Esophagus mucosa (tissue), 1 donor: ENCODE data around the gene RPN2. TPM values are rescaled to one million over a fixed set of nuclear protein-coding genes. Genes with fewer than 3 reads are reported as not detected.

Source experiments
- ATAC-seq: fragments of 200-7000 bp; cut with Tn5 transposase; one replicate; pipeline ENCODE4 v1.9.1; 2020
- total RNA-seq: library from RNA; stranded (reverse); gene quantifications from one replicate; pipeline ENCODE4 v1.2.4, GENCODE V29; 2023
- donor health status: DM: yes; HTN: yes; CAD: no.

RPN2 gene
- total RNA-seq, 1 donor from 2014 or later: 140 TPM

DNA sequence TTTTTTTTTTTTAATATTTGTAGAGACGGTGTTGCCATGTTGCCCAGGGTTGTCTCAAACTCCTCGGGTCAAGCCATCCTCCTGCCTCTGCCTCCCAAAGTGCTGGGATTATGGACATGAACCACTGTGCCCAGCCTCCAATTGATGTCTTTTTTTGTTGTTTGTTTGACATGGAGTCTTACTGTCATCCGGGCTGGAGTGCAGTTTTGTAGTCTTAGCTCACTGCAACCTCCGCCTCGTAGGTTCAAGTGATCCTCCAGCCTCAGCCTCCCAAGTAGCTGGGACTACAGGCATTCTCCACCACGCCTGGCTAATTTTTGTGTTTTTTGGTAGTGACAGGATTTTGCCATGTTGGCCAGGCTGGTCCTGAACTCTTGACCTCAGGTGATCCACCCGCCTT is 9.7 kb downstream of the RPN2 start:
- ATAC-seq: no peak

DNA sequence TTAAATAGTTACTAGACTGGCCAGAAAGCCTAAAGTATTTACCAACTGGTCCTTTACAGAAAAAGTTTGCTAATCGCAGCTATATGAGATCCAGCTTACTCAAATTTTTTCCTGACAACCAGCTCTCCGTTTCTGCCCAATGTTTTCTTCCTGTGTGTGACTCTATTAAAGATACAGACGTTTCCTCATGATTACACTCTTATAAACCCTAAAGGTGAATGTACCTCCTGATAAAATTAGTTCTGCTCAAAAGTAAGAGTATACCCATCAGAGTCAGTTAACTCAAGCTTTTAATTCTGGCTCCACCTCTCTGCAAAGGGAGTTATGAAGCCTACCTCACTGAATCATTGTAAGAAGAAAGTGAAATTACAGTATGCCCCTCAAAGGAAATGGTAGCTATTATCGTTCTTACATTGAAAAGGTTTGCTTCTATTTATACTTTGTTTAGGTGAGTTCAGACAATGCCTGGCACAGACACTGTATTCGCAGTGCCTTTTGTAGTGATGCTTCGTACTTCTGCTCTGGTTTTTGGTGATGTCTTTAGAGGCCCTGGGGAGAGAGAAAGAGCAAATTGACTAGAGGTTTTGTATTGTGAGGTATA is 10.4 kb downstream of the RPN2 start:
- no peak for ATAC-seq

DNA sequence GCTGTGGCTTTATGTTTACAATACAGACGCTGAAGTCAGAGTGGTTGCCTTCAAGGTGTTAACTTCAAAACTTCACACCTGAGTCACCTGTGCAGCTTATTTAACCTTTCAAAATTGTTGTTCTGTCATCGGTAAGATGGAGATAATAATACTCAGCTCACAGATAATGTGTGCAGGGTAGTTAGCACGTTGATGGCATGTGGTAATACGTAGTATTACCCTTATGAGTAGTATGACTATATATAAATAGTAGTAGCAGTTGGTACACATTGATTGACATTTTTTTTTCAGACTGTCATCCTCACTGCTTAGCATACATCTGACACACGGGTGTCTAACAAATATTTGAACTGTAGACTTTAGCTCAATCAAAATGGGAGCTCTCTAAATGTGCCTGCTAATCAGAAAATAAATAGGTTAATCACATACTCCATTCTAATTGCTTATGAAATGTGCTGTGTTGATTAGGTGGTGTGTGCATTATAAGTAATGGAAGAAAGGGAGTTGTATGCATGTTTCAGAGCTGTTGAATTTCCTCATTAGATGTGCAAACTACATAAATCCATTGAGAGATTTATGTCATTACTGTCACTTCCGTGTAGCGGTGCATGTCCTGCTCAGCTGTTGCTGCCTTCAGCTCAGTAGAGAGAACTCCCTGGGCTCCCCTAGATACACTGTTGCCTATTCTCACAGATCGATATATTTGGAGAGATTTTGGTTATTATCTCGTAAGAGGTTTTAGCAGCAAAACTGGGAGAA is 11.4 kb downstream of the RPN2 start:
- no peak for ATAC-seq

DNA sequence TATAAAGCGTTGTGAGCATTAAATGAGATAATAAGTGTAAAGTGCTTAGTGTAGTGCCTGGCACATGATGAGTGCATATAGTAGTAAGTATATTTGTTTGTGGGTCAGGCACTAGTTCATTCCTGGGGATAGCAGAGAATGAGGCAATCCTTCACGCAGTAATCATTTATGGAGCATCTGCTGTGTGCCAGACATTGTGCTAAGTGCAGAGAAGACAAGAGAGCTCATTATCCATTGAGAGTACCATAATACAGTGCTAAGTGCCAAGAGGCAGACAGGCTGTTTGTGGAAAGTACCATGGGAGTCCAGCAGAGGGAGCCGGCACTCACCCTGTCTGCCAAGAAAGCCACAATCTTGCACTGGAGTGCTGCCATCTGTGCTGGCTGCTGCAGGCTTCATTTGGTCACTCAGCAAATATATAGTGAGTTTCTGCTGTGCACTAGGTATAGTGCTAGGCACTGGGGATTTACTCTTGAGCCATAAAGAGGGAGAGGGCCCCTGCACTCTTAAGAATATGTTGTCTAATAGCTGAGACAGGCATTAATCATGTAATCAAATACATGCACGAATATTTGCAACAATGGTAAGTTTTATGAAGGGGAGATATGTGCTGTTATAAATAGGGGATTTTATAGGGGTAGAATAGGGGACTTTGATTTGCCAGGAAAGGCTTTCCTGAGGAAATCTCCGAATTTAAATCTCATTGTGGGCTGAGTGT is 13.2 kb downstream of the RPN2 start:
- ATAC-seq: peak; percentile 92

DNA sequence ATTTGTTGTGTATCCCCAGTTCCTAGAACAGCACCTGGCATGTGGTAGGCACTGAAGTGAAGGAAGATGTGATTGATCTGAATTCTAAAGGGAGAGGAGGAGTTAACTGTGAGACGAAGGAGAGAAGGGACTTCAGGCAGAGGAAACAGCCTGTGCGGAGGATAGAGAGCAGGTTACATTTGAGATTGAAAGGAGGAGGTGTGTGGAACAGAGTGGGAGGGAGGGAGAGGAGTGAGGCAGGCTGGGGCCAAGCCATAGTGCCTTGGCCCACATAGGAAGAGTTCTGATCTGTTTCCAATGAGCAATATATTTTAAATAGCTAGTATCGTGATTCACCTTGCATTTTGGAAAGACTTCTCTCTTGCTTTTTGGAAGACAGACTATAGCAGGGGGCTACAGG is 14.1 kb downstream of the RPN2 start:
- ATAC-seq: no peak

DNA sequence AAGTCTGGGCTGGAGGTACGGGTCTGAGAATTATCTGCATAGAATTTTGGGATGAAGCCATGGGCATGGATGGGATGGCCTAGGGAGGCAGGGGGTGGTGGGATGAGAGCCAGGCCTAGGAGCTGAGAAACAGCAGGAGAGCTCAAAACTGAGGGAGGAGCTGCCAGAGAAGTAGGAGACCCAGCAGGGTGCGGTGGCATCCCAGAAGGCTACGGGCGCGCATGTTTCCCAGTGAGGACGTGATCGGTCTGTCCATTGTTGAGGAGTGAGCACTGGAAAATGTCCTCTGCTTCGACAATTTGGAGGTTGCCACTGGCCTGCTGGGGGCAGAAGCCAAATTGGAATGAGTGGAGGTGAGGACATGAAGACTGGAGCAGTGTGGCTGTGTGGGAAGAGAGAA is 14.7 kb downstream of the RPN2 start:
- ATAC-seq: no peak

DNA sequence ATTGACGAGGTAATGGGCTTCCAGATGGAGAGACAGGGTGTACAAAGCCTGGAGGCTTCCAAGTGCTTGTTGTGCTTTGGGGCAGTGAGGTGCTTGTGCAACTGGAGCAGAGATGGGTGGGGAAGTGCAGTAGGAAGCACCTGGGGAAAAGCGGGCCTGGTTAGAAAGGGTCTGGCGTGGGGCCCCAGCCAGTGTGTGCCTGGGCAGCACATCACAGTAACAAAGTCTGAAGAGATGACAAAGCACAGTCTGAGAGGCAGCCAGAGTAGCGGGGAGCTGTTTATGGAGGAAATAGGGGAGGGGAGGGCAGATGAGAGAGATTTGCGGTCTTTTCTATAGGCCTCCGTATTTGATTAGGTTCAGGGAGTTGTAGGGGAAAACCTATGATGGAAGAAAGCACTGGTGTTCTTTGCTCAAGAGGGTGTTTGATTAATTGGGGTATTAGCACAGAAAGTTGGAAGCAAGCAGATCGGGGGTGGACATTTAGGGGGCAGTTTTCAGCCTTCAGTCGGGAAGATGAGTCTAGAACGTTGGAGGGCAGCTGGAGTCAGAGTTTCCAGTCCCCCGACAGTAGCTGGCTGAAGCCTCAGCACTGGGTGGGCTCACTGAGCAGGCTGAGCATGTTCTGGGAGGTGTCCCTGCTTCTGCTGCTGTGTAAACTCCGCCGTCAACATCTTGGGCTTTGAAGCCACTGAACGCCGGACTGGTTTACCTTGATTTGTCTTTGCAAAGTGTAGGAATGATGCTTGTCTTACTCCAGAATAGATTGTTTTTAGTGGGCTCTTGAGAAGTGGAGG is 15.7 kb downstream of the RPN2 start:
- no peak for ATAC-seq

DNA sequence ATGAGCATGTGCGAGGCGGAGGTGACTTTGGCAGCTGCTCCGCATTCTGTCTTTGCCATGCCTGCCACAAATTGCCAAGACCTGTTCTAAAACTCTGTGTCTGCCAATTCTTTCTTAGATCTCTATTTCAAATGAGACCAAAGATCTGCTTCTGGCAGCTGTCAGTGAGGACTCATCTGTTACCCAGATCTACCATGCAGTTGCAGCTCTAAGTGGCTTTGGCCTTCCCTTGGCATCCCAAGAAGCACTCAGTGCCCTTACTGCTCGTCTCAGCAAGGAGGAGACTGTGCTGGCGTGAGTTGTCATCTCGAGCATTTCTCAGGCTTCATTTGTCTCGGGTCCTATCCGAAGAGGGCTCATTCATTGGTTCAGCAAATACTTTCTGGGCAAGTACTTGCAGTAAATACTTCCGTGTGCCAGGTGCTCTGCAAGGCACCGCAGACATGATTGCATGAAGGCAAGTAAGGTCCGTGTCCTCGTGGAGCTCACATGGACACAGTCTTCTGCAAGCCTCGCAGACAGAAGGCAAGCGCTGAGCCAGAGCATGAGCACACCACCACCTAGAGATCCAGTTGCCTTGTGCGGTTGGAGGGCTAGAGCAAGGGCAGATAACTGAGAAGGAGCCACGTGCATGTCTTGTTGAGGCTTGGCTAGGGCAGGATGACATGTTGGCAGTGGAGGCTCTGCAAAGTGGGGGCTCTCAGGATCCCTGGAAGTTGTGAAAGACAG is 20.0 kb downstream of the RPN2 start:
- ATAC-seq: no peak

DNA sequence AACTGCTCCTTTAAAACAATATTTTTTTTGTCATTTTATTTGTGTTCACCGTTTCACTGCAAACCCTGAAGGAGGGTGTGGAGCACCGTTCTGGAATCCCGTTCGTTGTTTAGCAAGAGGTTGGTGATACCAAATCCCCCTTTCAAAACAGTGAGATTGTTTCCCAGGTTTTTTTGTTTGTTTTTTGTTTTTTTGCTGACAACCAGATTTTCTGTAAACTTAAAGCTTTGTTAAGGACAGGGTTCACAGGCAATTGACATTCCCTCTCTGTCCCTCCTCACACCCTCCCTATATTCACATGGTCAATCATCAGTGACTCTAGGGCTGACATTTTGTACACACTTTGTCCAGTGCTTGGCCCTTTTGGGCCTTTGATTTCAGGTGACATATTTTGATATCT is 21.2 kb downstream of the RPN2 start:
- no peak for ATAC-seq

DNA sequence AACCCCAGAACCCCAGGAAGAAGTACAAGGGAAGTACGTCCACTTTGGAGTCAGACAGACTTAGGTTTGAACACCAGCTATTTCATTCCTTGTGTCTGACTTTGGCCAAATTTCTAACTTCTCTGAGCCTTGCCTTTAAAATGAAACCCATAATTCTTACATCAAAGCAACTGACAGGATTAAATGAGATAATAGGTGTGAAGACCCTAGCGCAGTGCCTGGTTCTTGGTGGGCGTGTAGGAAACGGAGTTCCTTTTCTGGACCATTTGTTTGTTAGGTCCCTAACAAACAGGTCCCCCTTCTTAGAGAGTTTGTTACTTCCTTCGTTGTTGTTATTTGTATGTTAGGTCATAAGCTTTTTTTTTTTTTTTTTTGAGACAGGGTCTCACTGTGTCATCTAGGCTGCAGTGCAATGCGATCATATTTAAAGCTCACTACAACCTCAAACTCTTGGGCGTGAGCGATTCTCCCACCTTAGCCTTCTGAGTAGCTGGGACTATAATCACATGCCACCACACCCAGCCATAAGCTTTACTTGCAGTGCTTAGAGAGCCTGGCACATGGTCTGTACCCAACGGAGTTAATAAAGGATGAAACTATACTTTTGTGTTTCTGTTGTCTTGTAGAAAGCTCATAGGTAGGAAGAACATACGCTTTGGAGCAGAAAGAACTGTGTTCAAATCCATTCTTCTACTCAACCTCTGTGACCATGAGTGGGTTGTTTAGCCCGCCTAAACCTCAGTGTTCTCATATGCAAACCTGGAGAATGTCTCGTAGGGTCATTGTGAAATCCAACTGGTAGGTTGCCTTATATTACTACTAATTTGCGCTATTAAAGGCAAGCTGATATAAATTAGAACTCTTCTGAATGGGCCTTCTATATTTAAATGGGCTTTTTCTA is 22.0 kb downstream of the RPN2 start:
- no peak for ATAC-seq

DNA sequence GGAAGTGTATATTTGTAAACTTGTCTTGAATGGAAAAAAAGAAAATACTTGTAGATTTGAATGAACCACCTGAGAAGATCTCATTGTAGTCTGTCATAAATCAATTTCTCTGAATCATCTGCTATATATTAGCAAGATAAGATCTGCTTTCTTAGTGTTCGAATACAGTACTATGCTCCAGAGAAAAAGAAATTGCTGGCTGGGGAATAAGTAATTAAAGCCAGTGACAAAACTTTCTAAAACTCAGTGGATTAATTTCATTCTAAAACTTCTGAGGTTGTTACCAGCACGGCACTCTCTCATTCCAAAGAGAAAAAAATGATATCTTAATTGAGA is 22.7 kb downstream of the RPN2 start:
- no peak for ATAC-seq

DNA sequence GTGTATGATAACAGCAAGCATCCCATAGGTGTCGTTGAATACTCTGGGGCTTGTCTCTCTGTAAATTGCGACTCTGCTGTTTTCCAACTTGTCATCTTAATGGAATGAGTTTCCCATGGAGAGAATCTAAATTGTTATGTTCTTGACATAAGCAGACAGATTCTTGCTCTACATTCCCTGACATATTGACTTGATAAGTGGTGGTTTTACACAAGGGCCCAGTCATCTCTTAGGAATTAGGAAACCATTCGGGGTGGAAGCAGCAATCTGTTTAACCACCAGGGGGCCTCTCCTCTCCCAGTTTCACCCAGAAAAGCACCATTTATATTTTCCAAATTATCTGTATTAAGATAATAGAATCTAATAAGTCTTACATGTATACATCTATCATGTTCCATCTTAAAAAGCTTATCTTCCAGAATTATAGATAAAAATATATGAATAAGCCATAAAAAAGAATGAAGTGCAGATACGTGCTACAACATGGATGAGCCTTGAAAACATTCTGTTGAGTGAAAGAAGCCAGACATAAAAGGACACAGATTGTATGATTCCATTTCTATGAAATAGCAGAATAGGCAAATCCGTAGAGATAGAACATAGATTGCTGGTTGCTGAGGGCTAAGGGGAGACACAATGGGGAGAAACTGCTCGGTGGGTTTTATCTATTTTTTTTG is 23.3 kb downstream of the RPN2 start:
- ATAC-seq: peak; percentile 59

DNA sequence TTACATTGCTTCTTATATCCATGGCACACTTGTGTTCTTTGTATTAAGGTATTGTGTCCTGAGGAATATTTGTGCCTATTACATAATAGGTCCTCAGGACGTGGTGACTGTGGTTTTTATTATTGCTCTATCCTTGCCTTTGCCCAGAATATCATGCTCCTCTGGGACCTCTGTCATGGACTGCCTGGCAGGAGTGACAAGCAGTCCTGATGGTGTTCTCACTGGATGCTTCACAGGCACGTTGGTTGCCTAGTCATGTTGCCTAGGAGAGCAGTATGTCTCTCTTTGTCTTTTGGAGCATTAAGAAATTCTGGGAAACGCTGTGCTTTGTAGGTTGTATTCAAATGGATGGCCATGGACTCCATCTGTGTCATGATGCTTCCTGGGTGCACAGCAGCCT is 24.9 kb downstream of the RPN2 start:
- no peak for ATAC-seq

DNA sequence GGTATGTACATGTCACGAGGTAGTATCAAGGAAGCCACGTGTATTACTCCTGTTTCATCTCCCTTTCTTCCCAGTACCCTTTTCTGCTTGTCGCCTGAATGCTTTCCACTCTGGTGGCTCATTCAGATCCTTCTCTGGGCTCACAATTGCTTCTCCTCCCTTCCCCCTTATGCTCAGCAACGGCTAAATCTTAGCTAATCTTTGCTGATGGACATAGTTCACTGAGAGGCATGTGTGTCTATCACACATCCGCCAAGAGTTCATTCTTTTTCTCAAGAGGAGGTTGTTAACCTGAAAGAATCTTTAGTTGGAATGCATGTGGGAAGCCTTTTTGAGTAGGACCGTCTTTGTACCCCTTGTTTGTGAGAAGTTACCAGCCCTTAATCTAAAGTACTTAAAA is 26.0 kb downstream of the RPN2 start:
- no peak for ATAC-seq

DNA sequence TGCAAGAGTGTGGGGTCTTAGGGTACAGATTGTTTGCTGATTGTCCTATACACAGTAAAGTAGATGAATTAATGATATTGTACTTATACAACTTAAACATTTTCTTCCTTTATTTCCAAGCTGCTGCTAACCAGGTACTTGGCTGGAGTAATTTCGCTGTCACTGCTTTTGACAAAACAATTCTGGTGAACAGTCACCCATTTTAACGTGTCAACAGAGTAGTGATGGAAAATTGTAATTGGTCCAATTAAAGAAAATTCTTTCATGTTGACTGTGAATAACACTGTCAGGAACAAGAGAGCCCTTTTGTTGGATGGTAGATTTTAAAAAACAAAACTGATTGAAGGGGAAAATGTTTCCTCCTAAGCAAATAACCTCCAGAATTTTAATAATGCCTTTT is 26.7 kb downstream of the RPN2 start:
- ATAC-seq: no peak

DNA sequence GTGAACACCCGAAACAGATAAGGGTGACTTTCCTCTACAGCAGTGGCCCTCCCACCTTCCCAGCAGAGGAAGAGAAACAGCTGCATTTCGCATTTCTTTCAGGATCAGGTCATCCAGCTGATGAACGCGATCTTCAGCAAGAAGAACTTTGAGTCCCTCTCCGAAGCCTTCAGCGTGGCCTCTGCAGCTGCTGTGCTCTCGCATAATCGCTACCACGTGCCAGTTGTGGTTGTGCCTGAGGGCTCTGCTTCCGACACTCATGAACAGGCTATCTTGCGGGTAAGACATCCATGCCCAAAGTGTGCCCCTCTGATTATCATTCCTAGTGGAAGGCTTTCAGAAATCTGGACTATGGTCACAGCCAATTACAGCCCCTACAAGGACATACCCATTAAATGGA is 28.0 kb downstream of the RPN2 start:
- ATAC-seq: no peak

DNA sequence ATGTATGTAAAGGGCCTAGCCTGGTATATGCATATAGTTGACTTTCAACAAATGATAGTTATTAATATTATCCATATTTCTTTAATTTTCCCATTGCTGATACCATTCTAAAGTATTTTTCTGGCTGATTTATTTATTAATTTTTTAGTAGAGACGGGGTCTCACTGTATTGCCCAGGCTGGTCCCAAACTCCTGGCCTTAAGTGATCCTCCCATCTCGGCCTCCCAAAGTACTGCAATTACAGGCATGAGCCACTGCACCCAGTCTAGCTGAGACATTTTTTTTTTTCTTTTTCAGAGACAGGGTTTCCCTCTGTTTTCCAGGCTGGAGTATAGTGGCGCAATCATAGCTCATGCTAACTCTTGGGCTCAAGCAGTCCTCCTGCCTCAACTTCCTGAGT is 30.1 kb downstream of the RPN2 start:
- no peak for ATAC-seq

DNA sequence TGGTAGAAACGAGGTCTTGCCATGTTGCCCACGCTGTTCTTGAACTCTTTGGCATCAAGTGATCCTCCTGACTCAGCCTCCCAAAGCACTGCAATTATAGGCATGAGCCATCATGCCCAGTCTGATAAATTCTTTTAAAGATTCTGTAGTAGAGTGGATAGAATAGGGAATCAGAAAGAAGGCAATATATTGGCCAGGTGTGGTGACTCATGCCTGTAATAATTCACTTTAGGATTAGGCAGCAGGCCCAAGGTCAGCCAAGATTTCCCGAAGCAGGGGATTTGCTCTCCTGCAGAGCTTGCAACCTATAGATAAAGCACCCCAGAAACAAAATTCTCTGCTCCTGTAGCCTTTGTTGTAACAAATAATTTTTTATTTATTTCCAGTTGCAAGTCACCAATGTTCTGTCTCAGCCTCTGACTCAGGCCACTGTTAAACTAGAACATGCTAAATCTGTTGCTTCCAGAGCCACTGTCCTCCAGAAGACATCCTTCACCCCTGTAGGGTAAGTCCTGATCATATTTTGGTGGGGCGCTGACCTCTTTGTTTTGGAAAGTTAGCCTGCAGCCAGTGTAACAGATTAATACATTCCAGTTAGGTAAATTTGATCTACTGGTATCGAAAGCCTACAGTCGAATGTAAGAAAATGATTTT is 30.7 kb downstream of the RPN2 start:
- peak; percentile 80 for ATAC-seq

DNA sequence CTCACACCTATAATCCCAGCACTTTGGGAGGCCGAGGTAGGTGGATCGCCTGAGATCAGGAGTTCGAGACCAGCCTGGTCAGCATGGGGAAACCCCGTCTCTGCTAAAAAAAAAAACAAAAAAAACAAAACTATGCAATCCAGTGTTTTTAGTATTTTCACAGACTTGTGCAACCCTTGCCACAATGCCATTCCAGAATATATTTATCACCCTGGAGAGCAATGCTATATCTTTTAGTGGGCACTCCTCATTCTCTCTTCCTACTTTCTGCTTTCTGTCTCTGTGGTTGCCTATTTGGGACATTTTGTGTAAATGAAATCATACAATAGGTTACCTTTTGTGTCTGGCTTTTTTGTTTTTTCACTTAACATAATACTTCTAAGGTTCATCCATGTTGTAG is 39.3 kb downstream of the RPN2 start:
- no peak for ATAC-seq

DNA sequence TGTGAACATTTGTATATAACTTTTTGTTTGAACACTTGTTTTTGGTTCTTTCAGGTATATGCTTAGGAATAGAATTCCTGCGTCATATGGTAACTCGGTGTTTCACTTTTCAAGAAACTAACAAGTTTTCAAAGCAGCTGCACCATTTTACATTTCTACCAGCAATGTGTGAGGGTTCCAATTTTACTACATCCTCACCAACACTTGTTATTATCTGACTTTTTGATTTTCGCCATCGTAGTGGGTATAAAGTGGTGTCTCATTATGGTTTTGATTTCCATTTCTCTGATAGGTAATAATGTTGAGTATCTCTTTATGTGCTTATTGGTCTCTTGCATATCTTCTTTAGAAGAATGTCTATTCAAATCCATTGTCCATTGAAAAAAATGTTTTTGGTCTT is 39.8 kb downstream of the RPN2 start:
- ATAC-seq: no peak
